Stomach (tissue), 4 donors: Measurements from ENCODE around the gene RNF121.

Experiments used
- EP300 ChIP-seq: sonication (generic); formaldehyde crosslinking; IDR thresholded peaks from one replicate; pipeline ENCODE4 v1.6.1; 2017; ENCODE audit warnings: antibody characterized with exemption
- TF ChIP-seq, protein P1 (sequence below), 7 experiments: fragments of 450-650 bp in 4 of 7; fragments of 200-600 bp in 3 of 7; sonication (generic) in 3 of 7; IDR thresholded peaks; one replicate each; pipeline ENCODE4 v1.5.1; 2016 to 2019; ENCODE audit warnings: antibody characterized with exemption in 7 of 7, control low read depth in 2 of 7, mild to moderate bottlenecking in 1 of 7

- TF ChIP-seq, protein P1, sequence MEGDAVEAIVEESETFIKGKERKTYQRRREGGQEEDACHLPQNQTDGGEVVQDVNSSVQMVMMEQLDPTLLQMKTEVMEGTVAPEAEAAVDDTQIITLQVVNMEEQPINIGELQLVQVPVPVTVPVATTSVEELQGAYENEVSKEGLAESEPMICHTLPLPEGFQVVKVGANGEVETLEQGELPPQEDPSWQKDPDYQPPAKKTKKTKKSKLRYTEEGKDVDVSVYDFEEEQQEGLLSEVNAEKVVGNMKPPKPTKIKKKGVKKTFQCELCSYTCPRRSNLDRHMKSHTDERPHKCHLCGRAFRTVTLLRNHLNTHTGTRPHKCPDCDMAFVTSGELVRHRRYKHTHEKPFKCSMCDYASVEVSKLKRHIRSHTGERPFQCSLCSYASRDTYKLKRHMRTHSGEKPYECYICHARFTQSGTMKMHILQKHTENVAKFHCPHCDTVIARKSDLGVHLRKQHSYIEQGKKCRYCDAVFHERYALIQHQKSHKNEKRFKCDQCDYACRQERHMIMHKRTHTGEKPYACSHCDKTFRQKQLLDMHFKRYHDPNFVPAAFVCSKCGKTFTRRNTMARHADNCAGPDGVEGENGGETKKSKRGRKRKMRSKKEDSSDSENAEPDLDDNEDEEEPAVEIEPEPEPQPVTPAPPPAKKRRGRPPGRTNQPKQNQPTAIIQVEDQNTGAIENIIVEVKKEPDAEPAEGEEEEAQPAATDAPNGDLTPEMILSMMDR (IDR thresholded peaks at IDR 0.05), result peak in 1 of 7 experiments; percentile 8
- TF ChIP-seq EP300, result no peak
Measured at GRCh38 chr11:72015511-72016061, 86.7 kb downstream of the RNF121 start.
